Psoas muscle (tissue), 8 donors: ENCODE measurements around the gene NDST1. TPM values are rescaled to one million over a fixed set of nuclear protein-coding genes. Genes with fewer than 3 reads are reported as not detected.
"Not testable (repeated sequence)": the region's sequence is repeated elsewhere in the genome, so short reads cannot be mapped to it uniquely, and the experiment has no call there.

Source experiments
- ATAC-seq, 4 donors: fragments of 200-7000 bp; cut with Tn5 transposase; one replicate each; pipeline ENCODE4 v1.9.1; 2020; ENCODE audit warnings: moderate library complexity in 3 of 4, mild to moderate bottlenecking in 2 of 4
- DNase-seq, 2 donors: peaks; one replicate each; pipeline ENCODE4 v3.0.0-alpha.2; 2020
- H3K27ac ChIP-seq: fragments of 200-600 bp; one replicate; pipeline ENCODE4 v1.8.0; 2022
- H3K27me3 ChIP-seq, 3 donors: fragments of 200-600 bp in 1 of 3; one replicate each; pipeline versions ENCODE4 v1.6.1 to v1.8.0; 2013 to 2022; ENCODE audit warnings: low read length in 2 of 3, mild to moderate bottlenecking in 2 of 3, moderate library complexity in 1 of 3; ENCODE audit not compliant: insufficient read depth in 3 of 3
- H3K36me3 ChIP-seq, 2 donors: fragments of 200-600 bp in 1 of 2; one replicate each; pipeline versions ENCODE4 v1.6.1 to v1.8.0; 2013 to 2022; ENCODE audit warnings: low read depth in 1 of 2, mild to moderate bottlenecking in 1 of 2, moderate library complexity in 1 of 2; ENCODE audit not compliant: insufficient read depth in 1 of 2
- H3K4me1 ChIP-seq: fragments of 200-600 bp; one replicate; pipeline ENCODE4 v1.8.0; 2022
- H3K4me3 ChIP-seq: fragments of 200-600 bp; one replicate; pipeline ENCODE4 v1.8.0; 2022; ENCODE audit warnings: mild to moderate bottlenecking
- H3K9me3 ChIP-seq: fragments of 200-600 bp; one replicate; pipeline ENCODE4 v1.8.0; 2022
- WGBS, 3 donors: extraction: QIAGEN DNeasy Blood & Tissue Kit; methylation state at CpG; one replicate each; pipeline versions ENCODE4 v1.1.6 to v1.1.7; 2013; 5-methylcytosine and 5-hydroxymethylcytosine counted together
- intact Hi-C, 2 donors: fragments of 100-400 bp; cut with DNase I; formaldehyde crosslinking; loops; one replicate each; pipeline versions ENCODE4 v1.11.0 to v1.14.2; 2022
- polyA plus RNA-seq, 3 donors: library from polyadenylated mRNA; stranded (reverse); fragments of 200-250 nt; gene quantifications; one replicate each; pipeline ENCODE4 v1.2.3, GENCODE V29; 2013
- total RNA-seq, 4 donors: library from RNA; stranded (reverse); fragmentation: NEBNext Ultra II Directional in 2 of 4; extraction: Animal tissue kit (Norgen Biotek cat#: 25700) in 2 of 4; gene quantifications; one replicate each; pipeline versions ENCODE4 v1.2.1 to v1.2.4, GENCODE V29; 2021 to 2023
- TF ChIP-seq, protein P1 (sequence below): fragments of 200-600 bp; IDR thresholded peaks from one replicate; pipeline ENCODE4 v1.8.0; 2022; ENCODE audit warnings: antibody characterized with exemption
- donor health status: healthy with polysubstance abuse.
- donor health status: DM: no; HTN: no; CAD: no; lungs with moderate emphysema.
- donor health status: Bipolar disorder and iron deficiency.
- donor health status: healthy.
- donor health status: DM: yes; HTN: yes; CAD: no.
- donor health status: DM: no; HTN: no; CAD: no.
- donor health status: DM: no; HTN: no; CAD: no.
- donor health status: DM: yes; HTN: yes; CAD: no.

NDST1 gene
- total and polyA plus RNA-seq, 7 donors, result 11.0 to 40.2 (median 30.1) TPM

GRCh38 chr5:150473673-150474358 lies 34.1 kb upstream of the NDST1 start:
- H3K27me3 ChIP-seq, result no peaks in the 10 kb centered on the region
- TF ChIP-seq, protein P1, sequence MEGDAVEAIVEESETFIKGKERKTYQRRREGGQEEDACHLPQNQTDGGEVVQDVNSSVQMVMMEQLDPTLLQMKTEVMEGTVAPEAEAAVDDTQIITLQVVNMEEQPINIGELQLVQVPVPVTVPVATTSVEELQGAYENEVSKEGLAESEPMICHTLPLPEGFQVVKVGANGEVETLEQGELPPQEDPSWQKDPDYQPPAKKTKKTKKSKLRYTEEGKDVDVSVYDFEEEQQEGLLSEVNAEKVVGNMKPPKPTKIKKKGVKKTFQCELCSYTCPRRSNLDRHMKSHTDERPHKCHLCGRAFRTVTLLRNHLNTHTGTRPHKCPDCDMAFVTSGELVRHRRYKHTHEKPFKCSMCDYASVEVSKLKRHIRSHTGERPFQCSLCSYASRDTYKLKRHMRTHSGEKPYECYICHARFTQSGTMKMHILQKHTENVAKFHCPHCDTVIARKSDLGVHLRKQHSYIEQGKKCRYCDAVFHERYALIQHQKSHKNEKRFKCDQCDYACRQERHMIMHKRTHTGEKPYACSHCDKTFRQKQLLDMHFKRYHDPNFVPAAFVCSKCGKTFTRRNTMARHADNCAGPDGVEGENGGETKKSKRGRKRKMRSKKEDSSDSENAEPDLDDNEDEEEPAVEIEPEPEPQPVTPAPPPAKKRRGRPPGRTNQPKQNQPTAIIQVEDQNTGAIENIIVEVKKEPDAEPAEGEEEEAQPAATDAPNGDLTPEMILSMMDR, result no peak
- H3K4me1 ChIP-seq, result no peaks in the 10 kb centered on the region
- H3K36me3 ChIP-seq, result no peaks in the 10 kb centered on the region
- H3K4me3 ChIP-seq, result no peak overlapping the region
- intact Hi-C loops, result no loop called here
- no peak for DNase-seq
- no peak overlapping the region for H3K27ac ChIP-seq
- no peaks in the 10 kb centered on the region for H3K9me3 ChIP-seq
- ATAC-seq, result no peak
- WGBS, 3 donors, result 84 to 89% (median 88%) methylated on average over 12 of the region's 12 CpGs

DNA sequence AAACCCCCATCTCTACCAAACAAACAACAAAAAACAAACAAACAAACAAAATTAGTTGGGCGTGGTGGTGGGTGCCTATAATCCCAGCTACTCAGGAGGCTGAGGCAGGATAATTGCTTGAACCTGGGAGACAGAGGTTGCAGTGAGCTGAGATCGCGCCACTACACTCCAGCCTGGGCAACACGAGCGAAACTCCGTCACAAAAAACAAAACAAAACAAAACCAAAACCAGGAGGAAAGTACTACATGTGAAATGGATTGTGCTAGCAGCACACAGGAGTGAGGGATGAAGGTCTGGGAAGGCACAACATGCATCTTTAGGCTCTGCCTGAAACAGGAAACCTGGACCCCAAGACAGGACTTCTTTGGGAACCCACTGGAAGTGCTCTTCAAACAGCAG lies 31.4 kb upstream of the NDST1 start:
- H3K9me3 ChIP-seq, H3K27ac ChIP-seq, H3K27me3 ChIP-seq, H3K36me3 ChIP-seq, H3K4me3 ChIP-seq, H3K4me1 ChIP-seq, DNase-seq, intact Hi-C loops, ATAC-seq: not testable (repeated sequence)
- 80 to 85% (median 82%) methylated on average over 6 of the region's 6 CpGs for WGBS, 3 donors

DNA sequence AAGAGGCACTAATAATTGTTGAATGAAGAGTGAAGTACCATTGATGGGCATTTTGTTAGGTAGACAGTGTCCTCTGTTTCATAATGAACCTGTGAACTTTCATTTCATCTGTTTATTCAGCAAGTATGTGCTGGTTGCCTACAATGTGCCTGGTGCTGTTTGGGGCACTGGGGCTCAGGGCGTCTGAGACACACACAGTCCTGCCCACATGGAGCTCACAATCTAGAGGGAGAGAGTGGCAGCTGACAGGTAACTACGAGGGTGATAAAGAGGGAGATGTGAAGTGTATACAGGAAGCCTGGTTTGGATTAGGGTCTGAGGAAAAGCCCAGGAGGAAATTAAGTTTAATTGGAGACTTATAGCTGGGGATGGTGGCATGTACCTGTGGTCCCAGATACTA lies 28.5 kb upstream of the NDST1 start:
- no peaks in the 10 kb centered on the region for H3K4me1 ChIP-seq
- intact Hi-C loops, result no loop called here
- H3K4me3 ChIP-seq, result no peak overlapping the region
- H3K27ac ChIP-seq, result no peak overlapping the region
- WGBS, 3 donors, result 77 to 94% (median 78%) methylated on average over 2 of the region's 2 CpGs
- DNase-seq (no peak), ATAC-seq (no peak)
- no peaks in the 10 kb centered on the region for H3K36me3 ChIP-seq
- TF ChIP-seq, protein P1, result no peak
- no peaks in the 10 kb centered on the region for H3K27me3 ChIP-seq
- H3K9me3 ChIP-seq, result no peaks in the 10 kb centered on the region

DNA sequence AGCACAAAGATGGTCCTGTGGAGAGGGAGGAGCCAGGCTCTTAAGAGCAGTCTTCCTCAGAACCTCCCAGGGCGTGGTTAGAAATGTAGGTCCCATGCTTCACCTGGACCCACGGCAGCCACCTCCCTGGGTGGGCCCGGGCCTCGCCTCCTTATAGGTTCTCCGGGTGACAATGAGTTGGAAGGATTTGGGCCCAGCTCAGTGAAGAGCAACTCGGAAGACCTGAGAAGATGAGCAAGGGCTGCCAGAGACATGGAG lies 26.3 kb upstream of the NDST1 start:
- Histone ChIP-seq H3K9me3 (no peaks in the 10 kb centered on the region), H3K4me1 (peaks cover 7% of the 10 kb centered on the region), H3K36me3 (no peaks in the 10 kb centered on the region), H3K27me3 (no peaks in the 10 kb centered on the region), H3K27ac (no peak overlapping the region), H3K4me3 (no peak overlapping the region)
- no peak for ATAC-seq
- DNase-seq, result no peak
- intact Hi-C loops, result no loop called here
- TF ChIP-seq, protein P1, result no peak
- WGBS, 3 donors, result 84 to 89% (median 89%) methylated on average over 6 of the region's 6 CpGs

GRCh38 chr5:150481972-150482406 lies 25.9 kb upstream of the NDST1 start:
- WGBS, 3 donors, result 55 to 70% (median 62%) methylated on average over 5 to 6 of the region's 6 CpGs
- Histone ChIP-seq H3K36me3 (no peaks in the 10 kb centered on the region), H3K4me1 (peaks cover 9% of the 10 kb centered on the region), H3K4me3 (no peak overlapping the region), H3K27me3 (no peaks in the 10 kb centered on the region), H3K27ac (no peak overlapping the region), H3K9me3 (no peaks in the 10 kb centered on the region)
- ATAC-seq (no peak), DNase-seq (peak in 1 of 2 donors; percentile 6)
- intact Hi-C loops, result no loop called here
- TF ChIP-seq, protein P1, result no peak
